K562 (cell line): ENCODE results near the gene HNRNPU. TPM values are rescaled to one million over a fixed set of nuclear protein-coding genes. Genes with fewer than 3 reads are reported as not detected.

Source experiments
- BCOR ChIP-seq: fragments of 450-650 bp; IDR thresholded peaks from 2 replicates; pipeline ENCODE4 v1.6.1; 2016
- CUX1 ChIP-seq: fragments of 200-800 bp; sonication (Bioruptor generic); IDR thresholded peaks from 2 replicates; pipeline ENCODE4 v1.6.1; 2016; ENCODE audit warnings: missing genetic modification characterization, missing compliant biosample characterization
- GABPB2 ChIP-seq: fragments of 250-450 bp; sonication (Bioruptor Pico); conservative IDR thresholded peaks from 2 replicates; pipeline ENCODE4 v1.5.1; 2021; ENCODE audit warnings: mild to moderate bottlenecking
- HDAC3 ChIP-seq: fragments of 450-650 bp; IDR thresholded peaks from 2 replicates; pipeline ENCODE4 v1.6.1; 2018; ENCODE audit warnings: borderline replicate concordance, mild to moderate bottlenecking, moderate library complexity; ENCODE audit not compliant: partially characterized antibody
- MCM3 ChIP-seq: fragments of 450-650 bp; IDR thresholded peaks from 2 replicates; pipeline ENCODE4 v1.6.1; 2016
- MED1 ChIP-seq: sonication (generic); formaldehyde crosslinking; IDR thresholded peaks from 2 replicates; pipeline ENCODE4 v1.8.1; 2023; ENCODE audit warnings: missing genetic modification reagents, borderline replicate concordance
- NFE2L1 ChIP-seq: fragments of 450-650 bp; IDR thresholded peaks from 2 replicates; pipeline ENCODE4 v1.6.1; 2016; ENCODE audit warnings: missing genetic modification characterization, low read depth, mild to moderate bottlenecking, missing compliant biosample characterization, moderate library complexity, borderline replicate concordance
- NFIC ChIP-seq: fragments of 450-650 bp; IDR thresholded peaks from 2 replicates; pipeline ENCODE4 v1.6.1; 2017; ENCODE audit warnings: mild to moderate bottlenecking, inconsistent platforms
- PTRF ChIP-seq: fragments of 450-650 bp; IDR thresholded peaks from 2 replicates; pipeline ENCODE4 v1.6.1; 2016; ENCODE audit warnings: mild to moderate bottlenecking, missing genetic modification characterization, missing compliant biosample characterization
- RAD21 ChIP-seq, 2 experiments: fragments of 250-450 bp in 1 of 2; fragments of 450-650 bp in 1 of 2; sonication (Bioruptor Pico) in 1 of 2; formaldehyde crosslinking in 1 of 2; IDR thresholded peaks in 1 of 2; conservative IDR thresholded peaks in 1 of 2; 2 replicates each; pipeline versions ENCODE4 v1.4.0 to v1.8.0; 2020 to 2022; ENCODE audit warnings: mild to moderate bottlenecking in 2 of 2, moderate library complexity in 1 of 2
- RAD51 ChIP-seq: fragments of 450-650 bp; IDR thresholded peaks from 2 replicates; pipeline ENCODE4 v1.7.1; 2016; ENCODE audit warnings: low read depth, mild to moderate bottlenecking, borderline replicate concordance
- RHOXF2B ChIP-seq: fragments of 250-450 bp; sonication (Bioruptor Pico); conservative IDR thresholded peaks from 2 replicates; pipeline ENCODE4 v1.5.1; 2021
- SMAD3 ChIP-seq: fragments of 450-650 bp; formaldehyde crosslinking; conservative IDR thresholded peaks from 2 replicates; pipeline ENCODE4 v1.4.0; 2020; ENCODE audit warnings: mild to moderate bottlenecking
- SRSF1 ChIP-seq: fragments of 200-400 bp; formaldehyde crosslinking; IDR thresholded peaks from 2 replicates; pipeline ENCODE4 v1.6.1; 2017; ENCODE audit warnings: mild to moderate bottlenecking, low read depth, low read length, moderate library complexity
- SUPT5H ChIP-seq: fragments of 450-650 bp; IDR thresholded peaks from 2 replicates; pipeline ENCODE4 v1.6.1; 2016
- TEAD4 ChIP-seq, 2 experiments: sonication (generic) in 1 of 2; formaldehyde crosslinking in 1 of 2; IDR thresholded peaks; 2 replicates each; pipeline versions ENCODE4 v1.6.1 to v1.8.0; 2012 to 2022; ENCODE audit warnings: borderline replicate concordance in 1 of 2, inconsistent platforms in 1 of 2, low read length in 1 of 2, mild to moderate bottlenecking in 1 of 2, missing genetic modification reagents in 1 of 2
- USF2 ChIP-seq: sonication (generic); formaldehyde crosslinking; IDR thresholded peaks from 2 replicates; pipeline ENCODE4 v1.5.0; 2020; ENCODE audit warnings: missing genetic modification reagents
- ZNF740 ChIP-seq, 3 experiments: fragments of 200-800 bp in 1 of 3; sonication (Bioruptor generic) in 1 of 3; sonication (generic) in 1 of 3; formaldehyde crosslinking in 1 of 3; IDR thresholded peaks; 2 replicates each; pipeline versions ENCODE4 v1.6.1 to v1.8.0; 2016 to 2022; ENCODE audit warnings: mild to moderate bottlenecking in 2 of 3, missing compliant biosample characterization in 2 of 3, missing genetic modification characterization in 2 of 3, missing genetic modification reagents in 1 of 3
- ZNF778 ChIP-seq: fragments of 450-650 bp; formaldehyde crosslinking; IDR thresholded peaks from 2 replicates; pipeline ENCODE4 v1.4.0; 2020; ENCODE audit warnings: mild to moderate bottlenecking, moderate library complexity
- polyA plus RNA-seq, 8 experiments: library from polyadenylated mRNA; depleted of rRNA in 4 of 8; stranded (reverse) in 5 of 8; unstranded in 3 of 8; fragments of >200 nt; fragmentation: Nextera tagmentation in 2 of 8; fragmentation: Illumina TruSeq in 1 of 8; extraction: Ambion mirVana in 2 of 8; extraction: Trizol in 1 of 8; gene quantifications; 2 replicates each; pipeline versions ENCODE4 v1.2.1 to v1.2.3, GENCODE V29; 2011 to 2014; ENCODE audit warnings: inconsistent platforms in 1 of 8, missing spikeins in 1 of 8
- total RNA-seq, 7 experiments: library from RNA; depleted of rRNA in 6 of 7; stranded (reverse); fragments of >200 nt in 6 of 7; fragmentation: Illumina TruSeq in 2 of 7; extraction: Trizol in 2 of 7; gene quantifications; 2 replicates each; pipeline versions ENCODE4 v1.2.1 to v1.2.3, GENCODE V29; 2011 to 2021; ENCODE audit warnings: low replicate concordance in 1 of 7

HNRNPU gene
- total and polyA plus RNA-seq, 9 of the 15 experiments (the other 6 are each of a cell fraction or from before 2014, with no cell fraction given), result 159 to 777 (median 577) TPM

GRCh38 chr1:244835276-244836134 is 28.8 kb downstream of the HNRNPU start, which contains the start of gene COX20 (continued):
- TF ChIP-seq BCOR (no peak), GABPB2 (CRISPR knock-in tag) (no peak), SMAD3 (CRISPR knock-in tag) (peak; percentile 63), RAD21 (CRISPR knock-in tag; conservative IDR thresholded peaks at IDR 0.05 in 1 of 2, IDR thresholded peaks at IDR 0.05 in 1 of 2) (no peak), ZNF740 (CRISPR knock-in tag; IDR thresholded peaks at IDR 0.05) (no peak), ZNF740 (tag; IDR thresholded peaks at IDR 0.05) (no peak; a peak in 1 of 4 replicates), NFE2L1 (tag) (no peak), SUPT5H (peak; percentile 96), MED1 (no peak), SRSF1 (no peak), HDAC3 (peak; percentile 55), RAD51 (no peak), PTRF (no peak), USF2 (CRISPR knock-in tag) (no peak; the same call in 1 of the 2 replicates), TEAD4 (IDR thresholded peaks at IDR 0.05; ENCODE audit: low read length) (no peak), TEAD4 (CRISPR knock-in tag; IDR thresholded peaks at IDR 0.05; ENCODE audit: borderline replicate concordance) (no peak), MCM3 (no peak), RHOXF2B (peak; percentile 80), NFIC (no peak), ZNF778 (0 out of 2 replicates have a peak, but pooled peaks have one; percentile 58), CUX1 (CRISPR knock-in tag) (no peak)
